HG02973 (cell line): ENCODE results near the gene MTMR8.
"Not testable (repeated sequence)": the region's sequence is repeated elsewhere in the genome, so short reads cannot be mapped to it uniquely, and the experiment has no call there.

Source experiments
- ATAC-seq: cut with Tn5 transposase; IDR thresholded peaks from one replicate; pipeline ENCODE4 v1.9.1; 2021; ENCODE audit warnings: moderate library complexity; ENCODE audit not compliant: unreplicated experiment

Gene MTMR8

DNA sequence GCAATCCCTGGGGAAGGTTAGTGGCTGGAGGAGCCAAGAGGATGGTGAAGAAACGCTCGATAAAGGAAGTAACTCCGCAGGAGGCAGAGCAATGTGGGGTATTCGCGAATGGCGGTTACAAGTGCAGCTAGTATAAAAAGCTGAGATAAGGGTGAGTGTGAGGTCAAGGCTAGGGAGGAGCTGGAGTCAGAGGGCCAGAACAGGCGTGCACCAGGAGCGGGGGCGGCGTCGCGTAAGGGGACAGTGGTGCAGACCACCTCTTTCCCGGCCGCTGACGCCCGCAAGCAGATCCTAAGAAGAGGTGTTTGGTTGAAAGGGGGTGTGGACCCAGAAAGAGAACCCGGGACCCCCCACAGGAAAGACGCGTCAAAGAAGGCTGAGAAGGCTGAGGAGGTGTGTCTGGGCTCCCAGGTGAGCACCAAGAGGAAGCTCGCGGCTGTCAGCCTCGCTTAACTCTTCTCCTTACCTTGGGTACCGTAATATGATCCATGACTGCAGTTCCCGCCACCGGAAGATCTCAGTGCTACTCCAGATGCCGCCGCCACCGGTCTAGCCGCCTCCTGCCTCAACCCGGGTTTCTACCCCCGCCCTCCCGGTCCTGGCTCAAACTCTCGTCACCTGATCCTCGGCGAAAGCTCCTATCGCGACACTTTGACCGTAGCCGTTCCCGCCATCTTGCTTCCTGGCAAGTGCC is at the start of gene MTMR8:
MTMR8 (minus strand) TSS at position 579 of the 694 bp plus-strand sequence; CDS start at position 490, 89 bp downstream.
- peak; percentile 98 for ATAC-seq

DNA sequence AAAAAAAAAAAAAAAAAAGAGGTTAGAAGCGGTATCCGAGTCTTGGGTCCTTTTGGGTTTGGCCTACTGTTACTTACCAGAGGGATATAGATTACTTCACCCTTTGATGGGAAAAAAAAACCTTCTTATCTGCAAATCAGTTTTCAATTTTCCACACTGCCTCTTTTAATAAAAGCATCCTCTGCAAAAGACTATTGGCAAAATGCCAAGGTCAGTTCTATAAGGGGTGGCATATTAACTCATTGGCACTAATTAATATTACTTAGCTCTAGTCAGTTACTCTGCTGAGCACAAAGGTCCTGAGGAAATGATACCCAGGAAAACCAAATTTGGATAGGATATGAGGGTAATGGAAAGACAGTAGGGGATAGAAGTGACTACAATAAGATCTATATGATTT is 44.3 kb upstream of the MTMR8 start:
- no peak for ATAC-seq

DNA sequence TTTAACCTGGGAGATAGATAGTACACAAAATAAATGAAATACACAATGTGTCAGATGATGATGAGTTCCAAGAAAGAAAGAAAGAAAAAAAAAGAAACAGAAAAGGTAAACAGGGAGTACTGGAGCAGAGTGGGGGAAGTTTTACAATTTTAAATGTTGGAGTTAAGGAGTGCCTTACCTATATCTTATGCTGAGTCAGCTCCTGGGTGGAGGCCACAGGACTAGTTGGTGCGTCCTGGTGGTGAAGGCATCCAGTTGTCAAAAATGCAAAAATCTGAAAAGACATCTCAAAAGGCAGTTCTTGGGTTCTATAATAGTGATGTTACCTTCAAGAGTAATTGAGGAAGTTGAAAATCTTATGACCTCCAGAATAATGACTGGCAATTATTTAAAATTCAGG is 42.4 kb upstream of the MTMR8 start:
- ATAC-seq: no peak

DNA sequence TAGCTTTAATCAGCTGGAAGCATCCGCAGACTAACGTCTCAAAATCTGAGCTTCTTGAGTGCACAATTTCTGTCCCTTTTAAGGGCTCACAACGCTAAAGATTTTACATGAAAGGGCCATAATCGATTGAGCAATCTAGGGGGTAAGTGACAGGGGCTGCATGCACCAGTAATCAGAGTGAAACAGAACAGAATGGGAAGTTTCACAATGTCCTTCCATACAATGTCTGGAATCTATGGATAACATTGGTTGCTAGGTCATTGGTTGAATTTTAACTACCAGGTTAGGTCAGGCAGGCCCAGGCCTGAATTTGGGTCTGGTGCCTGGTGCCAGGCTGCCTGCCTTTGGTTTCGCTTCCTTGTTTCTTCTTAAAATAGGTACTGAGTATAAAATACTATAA is 42.0 kb upstream of the MTMR8 start:
- no peak for ATAC-seq

DNA sequence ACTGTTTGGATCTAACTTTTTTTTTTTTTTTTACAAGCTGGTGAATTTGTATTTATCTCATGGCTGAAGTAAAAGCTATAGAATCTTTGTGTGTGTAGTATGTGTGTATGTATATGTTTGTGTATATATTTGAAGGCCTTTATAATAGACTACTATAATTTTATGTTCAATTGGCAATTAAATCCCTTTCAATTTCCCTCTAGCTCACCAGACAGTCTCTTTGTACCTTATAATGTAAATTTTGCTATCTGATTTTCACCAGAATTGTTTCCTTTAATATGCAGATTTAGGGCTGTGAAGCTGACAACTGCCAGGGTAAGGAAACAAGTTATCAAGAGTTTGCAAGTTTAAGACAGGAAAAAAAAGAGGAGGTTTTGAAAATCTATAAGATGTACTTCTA is 33.1 kb upstream of the MTMR8 start:
- no peak for ATAC-seq

DNA sequence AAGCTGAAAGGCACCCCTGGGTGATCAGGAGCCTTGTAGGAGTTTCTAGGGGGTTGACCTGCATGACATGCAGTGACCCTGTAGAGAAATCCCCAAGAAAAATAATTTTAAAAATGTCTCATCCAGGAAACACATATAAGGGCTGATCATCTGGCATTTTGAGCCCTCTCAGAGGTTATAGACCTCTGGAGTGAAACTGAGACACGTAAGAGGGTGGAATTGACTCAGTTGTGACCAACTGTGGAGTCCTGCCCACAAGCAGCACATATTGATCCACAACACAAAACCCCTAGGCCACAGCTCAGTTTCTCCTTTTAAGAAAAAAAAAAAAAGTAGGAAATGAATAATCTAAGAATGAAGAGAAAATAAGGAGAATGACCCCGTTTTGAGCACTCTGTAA is 32.5 kb upstream of the MTMR8 start:
- ATAC-seq: peak; percentile 87

DNA sequence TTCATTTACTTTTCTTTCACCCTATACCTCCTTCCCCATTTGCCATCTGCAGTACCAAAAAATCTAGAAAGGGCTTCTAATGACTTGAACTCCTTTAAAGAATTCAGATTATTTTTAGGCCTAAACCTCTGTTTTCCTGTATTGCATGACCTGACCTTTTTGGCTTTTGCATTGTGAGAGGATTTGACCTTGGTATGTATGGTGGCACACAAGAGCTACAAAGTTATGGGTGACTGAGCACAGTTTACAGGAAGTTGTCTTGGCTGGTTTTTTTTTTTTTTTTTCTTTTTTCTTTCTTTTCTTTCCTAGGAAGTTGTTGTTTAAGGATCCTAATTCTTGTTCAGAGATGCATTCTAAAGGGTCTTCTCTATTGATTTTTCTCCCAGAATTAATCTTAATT is 32.0 kb upstream of the MTMR8 start:
- no peak for ATAC-seq

DNA sequence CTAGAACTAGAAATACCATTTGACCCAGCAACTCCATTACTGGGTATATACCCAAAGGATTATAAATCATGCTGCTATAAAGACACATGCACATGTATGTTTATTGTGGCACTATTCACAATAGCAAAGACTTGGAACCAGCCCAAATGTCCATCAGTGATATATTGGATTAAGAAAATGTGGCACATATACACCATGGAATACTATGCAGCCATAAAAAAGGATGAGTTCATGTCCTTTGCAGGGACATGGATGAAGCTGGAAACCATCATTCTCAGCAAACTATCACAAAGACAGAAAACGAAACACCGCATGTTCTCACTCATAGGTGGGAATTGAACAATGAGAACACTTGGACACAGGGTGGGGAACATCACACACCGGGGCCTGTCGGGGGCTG is 14.5 kb upstream of the MTMR8 start:
- ATAC-seq: not testable (repeated sequence)

DNA sequence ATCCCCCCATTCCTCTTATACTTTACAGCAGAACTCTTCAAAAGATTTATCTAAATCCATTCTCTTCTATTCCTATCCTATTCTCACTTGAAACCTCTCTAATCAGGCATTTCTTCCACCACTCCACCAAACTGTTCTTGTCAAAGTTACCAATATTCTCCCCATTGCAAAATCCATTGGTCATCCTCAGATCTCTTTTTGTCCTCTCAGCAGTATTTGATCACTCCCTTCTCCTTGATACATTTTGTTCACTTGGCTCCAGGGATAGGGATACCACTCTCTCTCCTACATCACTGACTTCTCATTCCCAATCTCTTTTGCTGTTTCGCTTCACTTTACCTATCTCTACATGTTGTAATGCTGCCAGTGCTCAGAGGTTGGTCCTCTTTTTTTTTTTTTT is 2.8 kb upstream of the MTMR8 start:
- ATAC-seq: no peak

DNA sequence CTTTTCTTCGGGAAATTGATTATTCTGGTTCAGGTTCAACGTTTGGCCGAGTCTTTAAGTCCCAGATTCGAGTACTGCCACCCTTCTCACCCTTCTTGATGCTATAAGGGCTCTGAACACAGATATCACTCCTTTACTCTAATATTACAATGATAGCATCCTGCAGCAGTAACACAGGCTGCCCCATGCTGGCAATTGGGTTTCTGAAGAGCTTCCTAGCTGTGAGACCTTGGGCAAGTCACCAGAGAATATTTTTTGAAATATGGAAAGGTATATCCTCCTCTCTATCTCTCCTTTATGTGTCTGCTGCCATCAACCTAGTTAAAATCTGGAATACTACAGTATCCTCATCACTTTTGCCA is 297 bp upstream of the MTMR8 start:
- ATAC-seq: peak; percentile 29

DNA sequence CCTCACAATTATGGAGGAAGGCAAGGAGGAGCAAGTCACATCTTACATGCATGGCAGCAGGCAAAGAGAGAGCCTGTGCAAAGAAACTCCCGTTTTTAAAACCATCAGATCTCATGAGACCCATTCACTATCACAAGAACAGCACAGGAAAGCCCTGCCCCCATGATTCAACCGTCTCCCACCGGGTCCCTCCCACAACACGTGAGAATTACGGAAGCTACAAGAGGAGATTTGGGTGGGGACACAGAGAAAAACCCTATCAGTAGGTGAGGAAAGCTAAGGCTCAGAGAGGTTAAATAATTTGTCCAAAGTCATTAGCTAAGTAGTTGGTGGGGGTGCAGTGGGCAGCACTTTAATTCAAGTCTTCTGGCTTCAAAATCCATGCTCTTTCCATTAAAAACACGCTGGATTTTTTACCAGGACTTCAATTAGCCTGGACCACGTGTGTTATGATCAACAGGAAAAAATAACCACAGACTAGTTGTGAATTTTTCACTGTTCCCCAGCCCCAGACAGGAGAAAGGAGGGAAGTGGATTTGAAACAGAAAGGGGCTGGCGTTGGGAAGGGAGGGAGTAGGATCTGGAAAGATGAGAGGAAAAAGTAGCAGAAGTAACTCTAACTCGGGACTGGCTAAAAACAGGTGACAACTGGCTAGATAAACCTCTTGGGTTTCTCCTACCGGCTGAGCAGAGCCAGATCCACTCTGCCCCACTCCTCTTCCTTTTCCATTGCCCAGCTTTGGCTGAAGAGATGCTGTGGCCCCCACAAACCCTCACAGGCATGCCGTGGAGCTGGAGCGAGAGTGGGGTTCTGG is 986 bp downstream of the MTMR8 start:
- ATAC-seq: peak; percentile 3

DNA sequence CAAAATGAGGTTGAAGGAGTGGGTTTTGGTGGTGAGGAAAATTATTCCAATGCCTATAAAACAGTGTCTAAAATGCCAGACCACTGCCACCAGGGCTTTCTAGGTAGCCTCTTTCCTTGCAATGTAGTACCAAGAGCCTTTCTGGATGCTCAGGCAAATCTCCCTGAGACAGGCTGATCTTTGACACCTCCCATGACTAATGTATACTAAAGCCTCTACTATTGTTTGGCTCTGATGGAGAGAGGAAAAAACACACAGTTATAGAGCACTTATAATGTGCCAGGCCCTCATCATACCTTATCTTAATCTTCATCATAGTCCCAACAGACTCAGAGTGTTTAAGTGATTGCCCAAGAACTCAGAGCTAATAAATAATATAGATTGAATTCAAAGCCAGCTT is 5.8 kb downstream of the MTMR8 start:
- ATAC-seq: no peak

DNA sequence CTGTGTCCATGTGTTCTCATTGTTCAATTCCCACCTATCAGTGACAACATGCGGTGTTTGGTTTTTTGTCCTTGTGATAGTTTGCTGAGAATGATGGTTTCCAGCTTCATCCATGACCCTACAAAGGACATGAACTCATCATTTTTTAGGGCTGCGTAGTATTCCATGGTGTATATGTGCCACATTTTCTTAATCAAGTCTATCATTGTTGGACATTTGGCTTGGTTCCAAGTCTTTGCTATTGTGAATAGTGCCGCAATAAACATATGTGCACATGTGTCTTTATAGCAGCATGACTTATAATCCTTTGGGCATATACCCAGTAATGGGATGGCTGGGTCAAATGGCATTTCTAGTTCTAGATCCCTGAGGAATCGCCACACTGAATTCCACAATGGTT is 14.5 kb downstream of the MTMR8 start:
- ATAC-seq: not testable (repeated sequence)

DNA sequence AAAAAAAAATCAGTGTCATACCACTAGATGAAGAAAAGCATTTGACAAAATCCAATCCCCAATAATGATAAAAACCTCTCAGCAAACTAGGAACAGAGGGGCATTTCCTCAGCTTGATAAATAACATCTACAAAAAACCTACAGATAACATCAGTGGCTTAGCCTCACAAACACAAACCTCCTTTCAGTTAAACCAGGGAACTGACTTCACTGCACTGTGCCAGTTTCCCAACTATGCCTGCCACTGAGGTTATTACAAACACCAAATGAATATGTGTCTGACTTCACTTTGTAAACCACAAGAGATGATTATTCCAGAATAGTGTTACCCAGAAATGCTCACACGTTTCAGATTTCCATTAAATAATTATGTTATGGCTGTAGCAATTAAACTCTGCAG is 15.3 kb downstream of the MTMR8 start:
- no peak for ATAC-seq

DNA sequence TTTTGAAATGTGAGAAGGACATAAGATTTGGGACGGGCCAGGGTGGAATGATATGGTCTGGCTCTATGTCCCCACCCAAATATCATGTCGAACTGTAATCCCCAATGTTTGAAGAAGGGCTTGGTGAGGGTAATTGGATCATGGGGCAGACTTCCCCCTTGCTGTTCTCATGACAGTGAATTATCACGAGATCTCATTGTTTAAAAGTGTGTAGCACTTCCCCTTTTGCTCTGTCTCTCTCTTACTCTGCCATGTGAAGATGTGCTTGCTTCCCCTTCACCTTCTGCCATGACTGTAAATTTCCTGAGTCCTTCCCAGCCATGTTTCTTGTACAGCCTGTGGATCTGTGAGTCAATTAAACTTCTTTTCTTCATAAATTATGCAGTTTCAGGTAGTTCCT is 17.5 kb downstream of the MTMR8 start:
- ATAC-seq: no peak

DNA sequence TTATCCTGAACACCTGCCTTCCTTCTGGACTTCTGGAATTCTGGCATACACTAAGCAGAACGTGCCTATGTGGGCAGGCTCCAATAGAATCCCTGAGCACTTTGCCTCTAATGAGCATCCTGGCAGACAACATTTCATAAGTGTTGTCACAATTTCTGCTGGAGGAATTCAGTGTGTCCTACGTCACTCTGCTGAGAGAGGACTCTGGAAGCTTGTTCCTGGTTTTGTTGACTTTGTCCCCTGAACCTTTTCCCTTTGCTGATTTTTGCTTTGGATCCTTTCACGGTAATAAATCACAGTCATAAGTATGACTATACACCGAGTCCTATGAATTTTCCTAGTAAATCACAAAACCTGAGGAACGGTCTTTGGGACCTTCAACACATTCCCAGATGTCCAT is 43.2 kb downstream of the MTMR8 start:
- ATAC-seq: no peak

DNA sequence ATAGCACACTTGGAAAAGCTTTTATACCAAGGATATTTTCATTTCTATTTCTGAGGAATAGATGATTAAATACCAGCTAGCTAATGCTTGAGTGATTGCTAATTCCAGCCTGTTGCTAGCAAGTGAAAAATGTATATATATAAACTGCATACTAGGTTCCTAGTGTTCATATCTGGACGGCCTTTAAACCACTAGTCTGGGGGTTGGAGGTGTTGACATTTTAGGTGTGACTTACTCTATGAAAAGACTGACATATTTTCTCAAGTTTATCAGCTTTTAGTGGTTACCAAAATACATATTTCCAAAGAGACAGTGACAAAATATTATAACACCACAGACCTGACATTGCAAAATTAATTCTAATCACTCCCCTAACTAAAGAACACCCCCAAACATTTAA is 44.7 kb downstream of the MTMR8 start:
- ATAC-seq: no peak

DNA sequence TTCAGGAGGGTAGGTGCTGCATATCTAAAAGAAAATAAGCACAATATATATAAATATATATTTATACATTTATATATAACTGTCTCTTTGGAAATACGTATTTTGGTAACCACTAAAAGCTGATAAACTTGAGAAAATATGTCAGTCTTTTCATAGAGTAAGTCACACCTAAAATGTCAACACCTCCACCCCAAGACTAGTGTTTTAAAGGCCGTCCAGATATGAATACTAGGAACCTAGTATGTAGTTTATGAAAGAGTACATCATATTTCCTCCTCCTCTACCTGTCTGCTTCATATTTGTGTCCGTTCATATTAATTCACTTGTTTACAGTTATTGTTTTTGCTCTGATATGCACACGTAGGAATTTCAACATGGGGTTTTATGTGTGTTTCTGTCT is 45.2 kb downstream of the MTMR8 start:
- no peak for ATAC-seq

DNA sequence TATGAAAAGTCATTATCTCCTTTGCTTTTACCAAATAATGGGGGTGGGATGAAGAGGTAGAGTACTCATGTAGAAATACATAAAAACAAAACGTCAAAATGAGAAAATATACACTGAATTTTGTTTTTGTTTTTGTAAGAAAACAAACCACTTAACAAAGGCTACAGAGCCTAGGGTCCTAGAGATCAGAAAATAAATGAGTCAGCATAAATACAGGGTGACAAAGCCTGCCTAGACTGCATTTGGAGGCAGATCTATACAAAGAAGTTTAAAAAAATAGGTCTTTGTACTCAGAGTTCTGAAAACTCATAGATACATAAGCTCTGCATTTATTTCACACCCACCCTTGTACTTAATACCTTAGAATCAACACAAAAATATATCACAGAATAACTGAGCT is 52.4 kb downstream of the MTMR8 start:
- ATAC-seq: no peak

DNA sequence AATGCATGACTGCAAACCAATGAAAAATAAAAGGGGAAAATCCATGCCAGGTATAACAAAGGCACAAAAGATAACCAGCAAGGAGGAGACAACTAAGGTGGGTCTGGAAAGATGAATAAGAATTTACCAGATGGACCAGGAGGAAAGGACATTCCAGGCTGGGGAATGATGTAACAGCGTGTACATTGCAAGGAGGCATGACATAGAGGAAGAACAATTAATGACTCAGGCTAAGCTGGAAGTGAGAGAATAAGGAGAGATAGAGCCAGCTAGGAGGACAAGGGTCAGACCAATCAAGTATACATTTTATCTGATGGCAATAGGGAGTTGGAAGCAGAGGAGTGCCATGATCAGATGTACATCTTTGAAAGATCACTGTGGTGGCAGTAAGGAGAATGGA is 57.0 kb downstream of the MTMR8 start:
- no peak for ATAC-seq

DNA sequence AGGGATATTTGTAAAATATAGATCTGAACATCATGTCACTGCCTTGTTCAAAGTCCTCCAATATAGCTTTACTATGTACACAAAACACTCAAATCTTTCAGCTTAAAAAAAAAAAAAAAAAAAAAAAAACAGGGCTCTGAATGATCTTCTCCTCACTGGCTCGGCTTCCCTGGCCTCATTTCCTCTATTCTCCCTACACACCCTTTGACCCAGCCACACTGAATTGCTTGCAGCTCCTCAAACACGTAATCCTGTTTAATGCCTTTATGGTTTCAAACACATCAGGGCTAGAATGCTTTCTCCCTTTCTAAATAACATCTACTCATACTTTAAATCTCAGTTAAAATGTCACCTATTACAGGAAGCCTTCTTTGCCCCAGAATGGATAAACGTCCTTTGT is 60.8 kb downstream of the MTMR8 start:
- ATAC-seq: no peak

DNA sequence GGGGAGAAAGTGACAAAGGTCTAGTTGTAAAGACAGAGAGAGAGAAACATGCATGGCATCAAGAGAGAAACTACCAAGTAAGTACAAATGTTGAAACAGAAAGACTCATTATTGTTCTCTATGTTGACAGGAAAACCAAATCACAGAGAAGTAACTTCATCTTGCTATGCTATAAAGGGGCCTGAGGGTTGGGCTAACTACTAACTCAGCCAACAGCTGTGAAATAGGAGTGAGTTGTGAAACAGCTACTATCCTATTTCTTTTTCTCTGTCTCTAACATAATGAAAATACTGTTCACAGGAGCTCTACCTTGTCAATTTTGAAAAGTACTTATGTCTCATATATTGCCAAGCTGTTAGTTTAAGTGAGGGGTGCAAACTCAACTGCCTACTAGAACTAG is 65.0 kb downstream of the MTMR8 start:
- no peak for ATAC-seq

DNA sequence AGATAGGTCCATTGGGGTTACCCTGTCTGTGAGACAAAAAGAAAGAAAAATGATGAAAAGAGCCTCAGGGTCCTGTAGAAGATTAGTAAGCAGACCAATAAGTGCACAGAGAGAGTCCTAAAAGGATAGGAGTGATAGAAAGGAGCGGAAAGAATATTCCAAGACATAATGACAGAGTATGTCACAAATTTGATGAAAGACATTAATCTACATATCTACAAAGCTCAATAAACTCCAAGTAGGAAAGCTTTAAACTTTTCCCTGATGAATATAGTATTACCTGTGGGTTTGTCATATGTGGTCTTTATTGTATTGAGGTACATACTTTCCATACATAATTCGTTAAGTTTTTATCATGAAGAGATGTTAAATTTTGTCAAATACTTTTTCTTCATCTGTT is 73.7 kb downstream of the MTMR8 start:
- ATAC-seq: no peak
